ENCODE results near the gene SPSB2.

The SPSB2 gene

GRCh38 chr12:6826125-6826733 lies 46.9 kb downstream of the SPSB2 start:
- Histone ChIP-seq H3K36me3 (ENCODE audit: insufficient read depth, low read depth, low read length) (peaks cover 13% of the 10 kb centered on the region), H3K4me1 (ENCODE audit: insufficient read depth, low read length) (peaks cover 22% of the 10 kb centered on the region; the same call in 1 of the 2 replicates), H3K9me3 (ENCODE audit: insufficient read depth, low read depth, low read length) (no peaks in the 10 kb centered on the region), H3K9ac (ENCODE audit: low read depth, low read length) (no peak overlapping the region), H3K27me3 (ENCODE audit: insufficient read depth, low read length) (peaks cover 39% of the 10 kb centered on the region), H3K27ac (ENCODE audit: low read length) (no peak overlapping the region), H3K4me3 (ENCODE audit: low read length) (no peak overlapping the region)

- Histone ChIP-seq H3K9ac (ENCODE audit: low read depth, low read length) (no peak overlapping the region), H3K4me3 (ENCODE audit: low read length) (peak overlapping the region; percentile 54; the same call in 1 of the 2 replicates), H3K4me1 (ENCODE audit: insufficient read depth, low read length) (peaks cover 28% of the 10 kb centered on the region), H3K27ac (ENCODE audit: low read length) (no peak overlapping the region), H3K36me3 (ENCODE audit: insufficient read depth, low read depth, low read length) (peaks cover 7% of the 10 kb centered on the region), H3K27me3 (ENCODE audit: insufficient read depth, low read length) (peaks cover 39% of the 10 kb centered on the region), H3K9me3 (ENCODE audit: insufficient read depth, low read depth, low read length) (no peaks in the 10 kb centered on the region)
Observed at GRCh38 chr12:6825398-6826124, 47.5 kb downstream of the SPSB2 start.

- Histone ChIP-seq H3K9me3 (ENCODE audit: insufficient read depth, low read depth, low read length) (no peaks in the 10 kb centered on the region), H3K4me3 (ENCODE audit: low read length) (peak overlapping the region; percentile 54; the same call in 1 of the 2 replicates), H3K27me3 (ENCODE audit: insufficient read depth, low read length) (peaks cover 40% of the 10 kb centered on the region), H3K9ac (ENCODE audit: low read depth, low read length) (no peak overlapping the region), H3K4me1 (ENCODE audit: insufficient read depth, low read length) (peaks cover 29% of the 10 kb centered on the region), H3K36me3 (ENCODE audit: insufficient read depth, low read depth, low read length) (0 out of 2 replicates have a peak, but pooled peaks cover under 1% of the 10 kb centered on the region), H3K27ac (ENCODE audit: low read length) (no peak overlapping the region)
Observed at GRCh38 chr12:6824901-6825381, 48.2 kb downstream of the SPSB2 start.

- H3K9me3 ChIP-seq (ENCODE audit: insufficient read depth, low read depth, low read length): no peaks in the 10 kb centered on the region
- H3K27ac ChIP-seq (ENCODE audit: low read length): no peak overlapping the region
- H3K27me3 ChIP-seq (ENCODE audit: insufficient read depth, low read length): peaks cover 47% of the 10 kb centered on the region
- H3K4me1 ChIP-seq (ENCODE audit: insufficient read depth, low read length): peaks cover 31% of the 10 kb centered on the region
- H3K36me3 ChIP-seq (ENCODE audit: insufficient read depth, low read depth, low read length): no peaks in the 10 kb centered on the region
- no peak overlapping the region for H3K4me3 ChIP-seq (ENCODE audit: low read length)
- no peak overlapping the region for H3K9ac ChIP-seq (ENCODE audit: low read depth, low read length)
Observed at GRCh38 chr12:6824085-6824775, 48.9 kb downstream of the SPSB2 start.

GRCh38 chr12:6823182-6824084 lies 49.7 kb downstream of the SPSB2 start:
- H3K27ac ChIP-seq (ENCODE audit: low read length): no peak overlapping the region
- no peaks in the 10 kb centered on the region for H3K36me3 ChIP-seq (ENCODE audit: insufficient read depth, low read depth, low read length)
- peaks cover 34% of the 10 kb centered on the region for H3K4me1 ChIP-seq (ENCODE audit: insufficient read depth, low read length)
- H3K9ac ChIP-seq (ENCODE audit: low read depth, low read length): no peak overlapping the region
- peaks cover 47% of the 10 kb centered on the region for H3K27me3 ChIP-seq (ENCODE audit: insufficient read depth, low read length)
- H3K9me3 ChIP-seq (ENCODE audit: insufficient read depth, low read depth, low read length): no peaks in the 10 kb centered on the region
- H3K4me3 ChIP-seq (ENCODE audit: low read length): no peak overlapping the region

GRCh38 chr12:6822426-6823135 lies 50.5 kb downstream of the SPSB2 start:
- Histone ChIP-seq H3K4me3 (ENCODE audit: low read length) (peak overlapping the region; percentile 79), H3K36me3 (ENCODE audit: insufficient read depth, low read depth, low read length) (no peaks in the 10 kb centered on the region), H3K27ac (ENCODE audit: low read length) (no peak overlapping the region), H3K9me3 (ENCODE audit: insufficient read depth, low read depth, low read length) (no peaks in the 10 kb centered on the region), H3K9ac (ENCODE audit: low read depth, low read length) (peak overlapping the region; percentile 73; the same call in 1 of the 2 replicates), H3K27me3 (ENCODE audit: insufficient read depth, low read length) (peaks cover 47% of the 10 kb centered on the region), H3K4me1 (ENCODE audit: insufficient read depth, low read length) (peaks cover 34% of the 10 kb centered on the region)

GRCh38 chr12:6821591-6822425 lies 51.3 kb downstream of the SPSB2 start, which contains the start of gene GPR162:
Gene GPR162 (plus strand): TSS chr12:6821821. CDS start chr12:6823899, 2,078 bp downstream.
- Histone ChIP-seq H3K36me3 (ENCODE audit: insufficient read depth, low read depth, low read length) (no peaks in the 10 kb centered on the region), H3K9ac (ENCODE audit: low read depth, low read length) (peak within 1 kb of the TSS; percentile 73), H3K4me3 (ENCODE audit: low read length) (peak within 1 kb of the TSS; percentile 79), H3K27ac (ENCODE audit: low read length) (peak within 1 kb of the TSS; percentile 53), H3K27me3 (ENCODE audit: insufficient read depth, low read length) (peaks cover 47% of the 10 kb centered on the region), H3K9me3 (ENCODE audit: insufficient read depth, low read depth, low read length) (no peaks in the 10 kb centered on the region), H3K4me1 (ENCODE audit: insufficient read depth, low read length) (peaks cover 30% of the 10 kb centered on the region)

Measured in iPS-20b (cell line).